GM12891 (cell line): ENCODE data around the gene GFRA4.

Experiments
- DNase-seq: peaks from one replicate; pipeline ENCODE4 v3.0.0; 2011; ENCODE audit warnings: low spot score; ENCODE audit not compliant: insufficient read length
- FAIRE-seq: peaks from 2 replicates; lab custom pipeline; 2011; peaks lifted over from hg19 to GRCh38; lab: Jason Lieb, UNC
- PAX5 ChIP-seq: IDR thresholded peaks from 2 replicates; pipeline ENCODE4 v1.6.1; 2011; ENCODE audit warnings: low read length, moderate library complexity, mild to moderate bottlenecking; ENCODE audit not compliant: insufficient read depth, severe bottlenecking
- POLR2A ChIP-seq: IDR thresholded peaks from 2 replicates; pipeline ENCODE4 v1.6.1; 2011; ENCODE audit warnings: low read depth, low read length, control low read depth
- POLR2AphosphoS5 ChIP-seq: IDR thresholded peaks from 2 replicates; pipeline ENCODE4 v1.6.1; 2011; ENCODE audit warnings: low read depth, low read length, control low read depth
- POU2F2 ChIP-seq: IDR thresholded peaks from 2 replicates; pipeline ENCODE4 v1.6.1; 2011; ENCODE audit warnings: low read depth, mild to moderate bottlenecking, control low read depth, low read length, moderate library complexity
- SPI1 ChIP-seq: IDR thresholded peaks from 2 replicates; pipeline ENCODE4 v1.6.1; 2011; ENCODE audit warnings: low read depth, low read length, control low read depth
- TAF1 ChIP-seq: IDR thresholded peaks from 2 replicates; pipeline ENCODE4 v1.6.1; 2011; ENCODE audit warnings: low read depth, low read length, control low read depth

The GFRA4 gene

GRCh38 chr20:3705491-3705969 lies 42.3 kb upstream of the GFRA4 start:
- FAIRE-seq (no peak), DNase-seq (no peak)
- TF ChIP-seq SPI1 = no peak
- no peak for TF ChIP-seq TAF1
- TF ChIP-seq PAX5 = no peak
- no peak for TF ChIP-seq POLR2A
- TF ChIP-seq POU2F2 = no peak
- no peak for TF ChIP-seq POLR2AphosphoS5

GRCh38 chr20:3704087-3704486 lies 40.9 kb upstream of the GFRA4 start:
- FAIRE-seq (no peak), DNase-seq (no peak)
- TF ChIP-seq POLR2A (no peak), PAX5 (no peak), POLR2AphosphoS5 (no peak), POU2F2 (no peak), SPI1 (no peak), TAF1 (no peak)

- DNase-seq (no peak), FAIRE-seq (no peak)
- TF ChIP-seq POLR2AphosphoS5 (no peak), SPI1 (no peak), PAX5 (no peak), TAF1 (no peak), POLR2A (no peak)
These were observed 39.6 kb upstream of the GFRA4 start for GRCh38 chr20:3702611-3703391.

- DNase-seq = no peak
- FAIRE-seq = no peak
- TF ChIP-seq TAF1 (no peak), PAX5 (no peak), POU2F2 (no peak), POLR2AphosphoS5 (no peak), POLR2A (no peak), SPI1 (no peak)
These were observed 38.1 kb upstream of the GFRA4 start for GRCh38 chr20:3701061-3701998.

- DNase-seq = no peak
- no peak for FAIRE-seq
- TF ChIP-seq POLR2AphosphoS5 (no peak), PAX5 (no peak), POLR2A (no peak), TAF1 (no peak), SPI1 (no peak), POU2F2 (no peak)
These were observed 35.8 kb upstream of the GFRA4 start for GRCh38 chr20:3699037-3699436.

GRCh38 chr20:3698591-3699001 lies 35.4 kb upstream of the GFRA4 start:
- FAIRE-seq (no peak), DNase-seq (no peak)
- TF ChIP-seq TAF1 (no peak), PAX5 (no peak), SPI1 (no peak), POU2F2 (no peak), POLR2A (no peak), POLR2AphosphoS5 (no peak)

GRCh38 chr20:3697588-3698305 lies 34.5 kb upstream of the GFRA4 start:
- TF ChIP-seq POLR2AphosphoS5 = no peak
- TF ChIP-seq SPI1 = no peak
- no peak for TF ChIP-seq POLR2A
- TF ChIP-seq TAF1 = no peak
- no peak for TF ChIP-seq POU2F2
- FAIRE-seq = no peak
- no peak for DNase-seq

- FAIRE-seq (no peak), DNase-seq (no peak)
- TF ChIP-seq TAF1 (no peak), POLR2A (no peak), SPI1 (no peak), PAX5 (no peak), POLR2AphosphoS5 (no peak), POU2F2 (no peak)
These were observed 33.8 kb upstream of the GFRA4 start for GRCh38 chr20:3696745-3697587.

GRCh38 chr20:3696200-3696599 lies 33.0 kb upstream of the GFRA4 start:
- no peak for TF ChIP-seq POLR2A
- no peak for TF ChIP-seq SPI1
- TF ChIP-seq PAX5 = no peak
- TF ChIP-seq POLR2AphosphoS5 = no peak
- TF ChIP-seq TAF1 = no peak
- TF ChIP-seq POU2F2 = no peak
- DNase-seq (no peak), FAIRE-seq (no peak)
